ENCODE data around the gene CFAP119. TPM values are rescaled to one million over a fixed set of nuclear protein-coding genes. Genes with fewer than 3 reads are reported as not detected.

CFAP119 gene
- total and polyA plus RNA-seq, 7 donors: 0.82 to 11.9 (median 2.5) TPM; not detected in 1

DNA sequence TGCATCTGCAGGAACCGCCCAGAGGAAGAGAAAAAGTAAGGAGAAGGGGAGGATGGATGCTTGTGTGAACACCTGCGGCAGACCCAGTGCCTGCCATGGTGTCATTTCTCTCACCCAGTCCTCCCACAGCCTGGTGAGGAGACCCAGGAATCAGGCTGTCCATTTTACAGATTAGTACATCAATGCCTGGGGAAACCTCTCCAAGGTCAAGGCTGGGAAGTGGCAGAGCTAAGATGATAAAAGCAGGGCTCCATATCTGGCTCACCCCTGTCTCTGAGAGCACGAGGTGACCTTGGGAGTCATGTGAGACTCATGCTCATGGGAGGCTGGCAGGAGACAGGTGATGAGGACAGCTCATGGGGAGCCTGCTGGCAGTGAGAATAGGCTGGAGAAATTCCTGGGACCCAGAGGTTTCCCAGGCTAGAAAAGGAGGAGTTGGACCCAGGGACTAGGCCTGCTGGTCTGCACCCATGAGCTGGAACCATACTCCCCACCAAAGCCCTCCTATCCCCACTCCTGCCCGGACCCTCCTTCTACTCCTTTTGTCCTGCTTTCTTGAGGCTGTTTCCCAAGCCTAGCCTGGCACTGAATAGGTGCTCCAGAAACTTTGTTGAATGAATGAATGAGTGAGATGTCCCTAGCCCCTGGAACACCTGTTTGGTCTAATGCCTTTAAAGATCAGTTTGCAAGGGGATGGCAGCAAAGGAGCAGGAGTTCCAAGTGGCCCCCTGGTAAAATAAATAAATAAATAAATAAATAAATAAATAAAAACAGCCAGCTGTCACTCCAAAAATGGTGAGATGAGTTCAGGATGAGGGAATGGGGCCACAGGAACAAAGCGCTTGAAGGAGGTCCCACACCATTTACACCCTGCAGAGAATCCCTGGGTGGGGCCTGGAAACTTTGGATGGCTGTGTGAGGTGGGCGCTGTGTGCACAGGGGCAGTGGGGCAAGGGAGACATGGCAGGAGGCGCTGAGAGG is 23.6 kb upstream of the CFAP119 start:
- no peaks in the 10 kb centered on the region for H3K9me3 ChIP-seq
- peaks cover 3 to 29% (median 23%) of the 10 kb centered on the region in 4 donors for H3K4me1 ChIP-seq
- TF ChIP-seq, protein P1, sequence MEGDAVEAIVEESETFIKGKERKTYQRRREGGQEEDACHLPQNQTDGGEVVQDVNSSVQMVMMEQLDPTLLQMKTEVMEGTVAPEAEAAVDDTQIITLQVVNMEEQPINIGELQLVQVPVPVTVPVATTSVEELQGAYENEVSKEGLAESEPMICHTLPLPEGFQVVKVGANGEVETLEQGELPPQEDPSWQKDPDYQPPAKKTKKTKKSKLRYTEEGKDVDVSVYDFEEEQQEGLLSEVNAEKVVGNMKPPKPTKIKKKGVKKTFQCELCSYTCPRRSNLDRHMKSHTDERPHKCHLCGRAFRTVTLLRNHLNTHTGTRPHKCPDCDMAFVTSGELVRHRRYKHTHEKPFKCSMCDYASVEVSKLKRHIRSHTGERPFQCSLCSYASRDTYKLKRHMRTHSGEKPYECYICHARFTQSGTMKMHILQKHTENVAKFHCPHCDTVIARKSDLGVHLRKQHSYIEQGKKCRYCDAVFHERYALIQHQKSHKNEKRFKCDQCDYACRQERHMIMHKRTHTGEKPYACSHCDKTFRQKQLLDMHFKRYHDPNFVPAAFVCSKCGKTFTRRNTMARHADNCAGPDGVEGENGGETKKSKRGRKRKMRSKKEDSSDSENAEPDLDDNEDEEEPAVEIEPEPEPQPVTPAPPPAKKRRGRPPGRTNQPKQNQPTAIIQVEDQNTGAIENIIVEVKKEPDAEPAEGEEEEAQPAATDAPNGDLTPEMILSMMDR (IDR thresholded peaks at IDR 0.05): no peak
- no peak for TF ChIP-seq EP300 (IDR thresholded peaks at IDR 0.05)
- no peak for TF ChIP-seq POLR2AphosphoS5 (IDR thresholded peaks at IDR 0.05)
- no peak for TF ChIP-seq POLR2A (IDR thresholded peaks at IDR 0.05)
- intact Hi-C loops (cut with DNase I): no loop called here
- peaks cover 21 to 34% (median 23%) of the 10 kb centered on the region in 4 donors for H3K36me3 ChIP-seq
- H3K27me3 ChIP-seq: no peaks in the 10 kb centered on the region
- H3K4me3 ChIP-seq: peak overlapping the region; percentile 78 to 99 (median 90)
- WGBS, 2 donors: 79 to 86% methylated on average over 7 of the region's 7 CpGs
- DNase-seq: no peak
- peak overlapping the region in 3 of 4 donors; percentile 89 to 96 (median 96) for H3K27ac ChIP-seq

DNA sequence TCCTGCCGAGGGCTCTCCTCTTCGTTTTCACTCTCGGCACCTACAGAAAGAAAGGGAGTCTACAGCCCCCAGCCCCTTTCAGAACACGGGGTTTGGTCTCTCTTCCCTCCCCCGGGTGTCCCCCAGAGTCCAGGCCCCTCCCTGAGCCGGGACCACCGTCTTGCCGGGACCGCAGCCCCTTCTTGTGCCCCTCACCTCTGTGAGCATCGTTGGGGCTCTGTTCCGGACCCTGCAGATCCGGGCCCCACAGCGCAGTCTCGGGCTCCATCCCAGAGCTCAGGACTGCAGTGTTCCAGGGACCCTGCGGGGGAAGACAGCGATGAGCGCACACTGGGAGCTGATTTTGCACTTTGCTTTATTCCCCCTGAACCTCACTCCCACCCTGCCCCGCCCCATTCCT is 22.4 kb upstream of the CFAP119 start:
- no peak for DNase-seq
- TF ChIP-seq POLR2A (IDR thresholded peaks at IDR 0.05) (no peak), EP300 (IDR thresholded peaks at IDR 0.05) (no peak), POLR2AphosphoS5 (IDR thresholded peaks at IDR 0.05) (no peak)
- TF ChIP-seq, protein P1 (IDR thresholded peaks at IDR 0.05): no peak
- Histone ChIP-seq H3K27ac (no peak overlapping the region), H3K27me3 (no peaks in the 10 kb centered on the region), H3K9me3 (no peaks in the 10 kb centered on the region), H3K4me1 (peaks cover 3 to 29% (median 23%) of the 10 kb centered on the region in 4 donors), H3K4me3 (no peak overlapping the region), H3K36me3 (peaks cover 21 to 34% (median 23%) of the 10 kb centered on the region in 4 donors)
- intact Hi-C loops (cut with DNase I): no loop called here
- 89 to 92% methylated on average over 18 of the region's 18 CpGs for WGBS, 2 donors

DNA sequence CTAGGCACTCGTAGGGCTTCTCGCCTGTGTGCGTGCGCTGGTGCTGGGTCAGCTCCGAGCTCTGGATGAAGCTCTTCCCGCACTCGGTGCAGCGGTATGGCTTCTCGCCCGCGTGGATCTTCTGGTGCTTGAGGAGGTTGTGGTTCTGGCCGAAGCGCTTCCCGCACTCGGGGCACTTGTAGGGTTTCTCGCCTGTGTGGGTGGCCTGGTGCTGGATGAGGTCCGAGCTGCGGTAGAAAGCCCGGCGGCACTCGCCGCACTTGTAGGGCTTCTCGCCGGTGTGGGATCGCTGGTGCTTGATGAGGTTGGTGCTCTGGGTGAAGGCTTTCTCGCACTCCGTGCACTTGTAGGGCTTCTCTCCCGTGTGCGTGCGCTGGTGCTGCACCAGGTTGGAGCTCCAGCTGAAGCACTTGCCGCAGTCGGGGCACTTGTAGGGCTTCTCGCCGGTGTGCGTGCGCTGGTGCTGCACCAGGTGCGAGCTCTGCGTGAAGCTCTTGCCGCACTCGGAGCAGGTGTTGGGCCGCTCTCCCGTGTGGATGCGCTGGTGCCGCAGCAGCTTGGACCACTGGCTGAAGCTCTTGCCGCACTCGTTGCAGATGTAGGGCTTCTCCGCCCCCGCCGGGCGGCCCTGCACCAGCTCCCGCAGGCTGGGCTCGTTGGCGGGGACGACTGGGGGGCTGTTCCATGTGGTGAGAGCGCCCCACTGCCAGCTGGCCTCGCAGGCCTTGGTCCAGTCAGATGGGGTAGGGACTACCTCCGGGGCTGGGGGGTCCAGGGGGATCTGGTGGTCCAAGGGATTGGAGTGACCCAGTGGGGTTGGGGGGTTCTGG is 21.6 kb upstream of the CFAP119 start:
- 95 to 96% methylated on average over 57 of the region's 57 CpGs for WGBS, 2 donors
- Histone ChIP-seq H3K4me1 (peaks cover 3 to 29% (median 23%) of the 10 kb centered on the region in 4 donors), H3K9me3 (no peaks in the 10 kb centered on the region), H3K27me3 (no peaks in the 10 kb centered on the region), H3K4me3 (no peak overlapping the region), H3K27ac (no peak overlapping the region), H3K36me3 (peaks cover 21 to 34% (median 23%) of the 10 kb centered on the region in 4 donors)
- no peak for DNase-seq
- TF ChIP-seq, protein P1 (IDR thresholded peaks at IDR 0.05): no peak
- no peak for TF ChIP-seq EP300 (IDR thresholded peaks at IDR 0.05)
- intact Hi-C loops (cut with DNase I): no loop called here

DNA sequence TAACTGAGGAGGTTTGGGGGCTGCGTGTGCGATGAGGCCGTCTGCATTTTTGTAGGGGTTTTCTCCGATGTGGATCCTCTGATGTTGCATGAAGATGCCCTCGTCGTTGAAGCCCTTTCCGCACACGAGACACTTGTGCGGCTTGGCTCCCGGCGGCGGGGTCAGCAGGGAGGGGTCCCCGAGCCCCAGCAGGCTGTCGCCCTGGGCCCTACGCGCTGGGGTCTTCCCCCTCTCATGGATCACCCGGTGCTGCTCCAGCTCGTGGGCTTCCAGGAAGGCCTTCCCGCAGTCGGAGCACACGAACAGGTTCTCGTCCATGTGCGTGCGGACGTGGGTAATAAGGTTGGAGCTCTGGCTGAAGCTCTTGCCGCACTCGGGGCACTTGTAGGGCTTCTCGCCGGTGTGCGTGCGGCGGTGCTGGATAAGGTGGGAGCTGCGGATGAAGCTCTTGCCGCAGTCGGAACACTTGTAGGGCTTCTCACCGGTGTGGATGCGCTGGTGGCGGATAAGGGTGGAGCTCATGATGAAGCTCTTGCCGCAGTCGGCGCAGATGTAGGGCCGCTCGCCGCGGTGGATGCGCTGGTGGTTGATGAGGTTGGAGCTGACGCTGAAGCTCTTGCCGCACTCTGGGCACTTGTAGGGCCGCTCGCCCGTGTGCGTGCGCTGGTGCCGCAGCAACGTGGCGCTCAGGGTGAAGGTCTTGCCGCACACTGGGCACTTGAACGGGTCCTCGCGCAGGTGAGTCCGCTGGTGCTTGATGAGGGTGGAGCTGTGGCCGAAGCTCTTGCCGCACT is 20.8 kb upstream of the CFAP119 start:
- H3K4me3 ChIP-seq: no peak overlapping the region
- H3K4me1 ChIP-seq: peaks cover 3 to 24% (median 18%) of the 10 kb centered on the region in 4 donors
- intact Hi-C loops (cut with DNase I): no loop called here
- peaks cover 21 to 34% (median 23%) of the 10 kb centered on the region in 4 donors for H3K36me3 ChIP-seq
- H3K9me3 ChIP-seq: no peaks in the 10 kb centered on the region
- no peak for TF ChIP-seq POLR2AphosphoS5 (IDR thresholded peaks at IDR 0.05)
- TF ChIP-seq, protein P1 (IDR thresholded peaks at IDR 0.05): no peak
- TF ChIP-seq EP300 (IDR thresholded peaks at IDR 0.05): no peak
- TF ChIP-seq POLR2A (IDR thresholded peaks at IDR 0.05): no peak
- H3K27me3 ChIP-seq: no peaks in the 10 kb centered on the region
- H3K27ac ChIP-seq: no peak overlapping the region
- no peak for DNase-seq
- WGBS, 2 donors: 96% methylated on average over 63 of the region's 63 CpGs

Measured in sigmoid colon (tissue), 7 donors.